Mononuclear cell (primary cell): ENCODE measurements around the gene SRSF1. TPM values are rescaled to one million over a fixed set of nuclear protein-coding genes. Genes with fewer than 3 reads are reported as not detected.
"Not testable (repeated sequence)": the region's sequence is repeated elsewhere in the genome, so short reads cannot be mapped to it uniquely, and the experiment has no call there.

Experiments used
- H3K27me3 ChIP-seq: 2 replicates; pipeline ENCODE4 v1.6.0; 2011; ENCODE audit warnings: low read length, control low read depth; ENCODE audit not compliant: insufficient read depth
- H3K4me1 ChIP-seq: 2 replicates; pipeline ENCODE4 v1.5.1; 2011; ENCODE audit warnings: mild to moderate bottlenecking, low read length, control low read depth; ENCODE audit not compliant: insufficient read depth
- H3K4me3 ChIP-seq: 2 replicates; pipeline ENCODE4 v1.5.1; 2011; ENCODE audit warnings: mild to moderate bottlenecking, low read length, moderate library complexity
- H3K9me3 ChIP-seq: 2 replicates; pipeline ENCODE4 v1.5.1; 2011; ENCODE audit warnings: low read depth, mild to moderate bottlenecking, control low read depth, low read length
- total RNA-seq: library from RNA; depleted of rRNA; stranded (reverse); fragments of >200 nt; gene quantifications from one replicate; pipeline ENCODE4 v1.2.3, GENCODE V29; 2012

Gene SRSF1
- total RNA-seq, 1 donor: 127 TPM

DNA sequence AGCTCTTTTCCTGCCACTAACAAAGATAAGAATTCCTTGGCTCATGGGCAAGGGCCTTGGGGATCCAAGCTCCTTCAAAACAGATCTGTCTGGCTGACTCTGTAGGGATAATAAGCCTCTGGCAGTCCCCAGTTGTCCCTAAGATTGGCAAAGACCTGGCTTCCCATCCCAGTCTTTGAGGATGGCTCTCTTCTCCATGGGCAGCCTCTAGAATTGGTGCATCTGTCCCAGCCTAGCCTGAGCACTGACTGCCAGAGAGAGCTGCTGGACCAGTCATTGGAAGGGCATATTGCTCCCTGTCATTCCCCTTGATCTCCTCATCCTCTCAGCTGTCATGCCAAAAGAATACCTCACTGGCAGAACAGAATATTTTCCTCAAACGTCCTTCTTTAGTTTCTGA is 38.6 kb downstream of the SRSF1 start:
- Histone ChIP-seq H3K4me3 (no peak overlapping the region), H3K4me1 (no peaks in the 10 kb centered on the region), H3K27me3 (no peaks in the 10 kb centered on the region), H3K9me3 (no peaks in the 10 kb centered on the region)

DNA sequence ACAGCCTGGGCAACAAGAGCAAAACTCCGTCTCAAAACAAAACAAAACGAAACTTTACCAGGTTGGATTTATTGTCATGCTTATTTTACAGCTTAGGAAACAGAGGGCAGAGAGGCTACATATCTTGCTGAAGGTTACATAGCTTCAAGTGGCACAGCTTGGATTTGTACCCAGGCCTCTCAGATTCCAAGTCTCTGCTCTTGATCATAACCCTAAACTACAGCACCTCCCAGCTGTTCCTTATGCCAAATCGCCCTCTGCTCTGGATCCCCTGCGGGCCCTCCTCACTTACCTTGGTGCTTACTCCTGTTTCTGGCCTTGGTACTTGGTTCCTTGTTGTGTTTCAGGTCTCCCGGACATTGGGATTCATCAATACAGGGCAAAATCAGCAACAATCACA is 40.2 kb downstream of the SRSF1 start:
- no peaks in the 10 kb centered on the region for H3K9me3 ChIP-seq

DNA sequence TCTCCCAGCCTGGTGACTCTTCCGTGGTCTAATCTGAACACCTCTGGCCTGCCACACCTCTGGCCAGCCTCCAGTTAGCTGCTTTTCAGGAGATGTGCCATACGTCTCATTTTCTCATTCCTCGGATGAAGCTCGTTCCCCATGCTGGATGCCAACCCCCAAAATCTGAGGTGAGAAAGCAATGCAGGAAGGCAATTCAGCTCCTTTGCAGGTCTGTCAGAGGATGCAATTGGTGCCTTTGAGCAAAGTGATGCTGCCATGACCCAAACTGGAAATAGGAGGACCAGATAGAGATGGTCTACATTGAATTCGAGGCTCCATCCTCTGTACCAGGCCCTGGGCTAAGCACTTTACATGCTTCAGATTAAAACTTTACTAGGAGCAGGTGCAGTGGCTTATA is 40.8 kb downstream of the SRSF1 start:
- no peaks in the 10 kb centered on the region for H3K9me3 ChIP-seq
- H3K27me3 ChIP-seq: no peaks in the 10 kb centered on the region
- no peak overlapping the region for H3K4me3 ChIP-seq
- H3K4me1 ChIP-seq: no peaks in the 10 kb centered on the region

More for the DNA sequence above, 40.2 kb downstream of the SRSF1 start:
- H3K4me3 ChIP-seq: no peak overlapping the region
- H3K27me3 ChIP-seq: no peaks in the 10 kb centered on the region
- H3K4me1 ChIP-seq: no peaks in the 10 kb centered on the region

DNA sequence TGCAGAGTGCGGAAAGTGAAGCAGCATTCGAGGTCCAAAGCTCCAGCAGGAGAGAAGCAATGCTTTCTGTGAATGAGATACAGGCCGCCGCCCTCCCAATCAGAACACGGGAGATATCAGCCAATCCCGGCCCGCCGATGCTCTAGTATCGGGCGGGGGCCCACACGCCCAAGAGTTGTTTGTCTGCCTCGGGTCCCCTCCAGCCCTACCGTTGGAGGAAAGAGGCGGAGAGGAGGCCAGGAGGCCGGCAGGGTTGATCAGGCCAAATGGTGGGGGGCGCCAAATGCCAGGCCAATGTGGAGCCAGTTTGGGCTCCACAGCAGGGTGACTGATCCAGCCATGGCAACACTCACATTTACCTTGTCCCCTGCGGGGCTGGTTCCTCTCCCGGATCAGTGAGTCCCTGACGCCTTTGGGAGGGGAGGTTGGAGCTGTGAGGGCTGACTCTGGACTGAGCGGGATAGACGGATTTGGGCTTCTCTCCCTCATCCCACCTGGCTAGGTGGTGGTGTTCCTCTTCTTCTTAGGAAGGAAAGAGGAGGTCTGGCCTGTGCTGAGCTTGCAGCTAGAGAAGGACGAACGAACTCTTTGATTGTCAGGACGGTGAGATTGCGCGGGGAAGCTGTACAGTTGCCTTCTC is 41.4 kb downstream of the SRSF1 start:
- Histone ChIP-seq H3K4me3 (no peak overlapping the region), H3K4me1 (no peaks in the 10 kb centered on the region), H3K27me3 (no peaks in the 10 kb centered on the region), H3K9me3 (no peaks in the 10 kb centered on the region)

DNA sequence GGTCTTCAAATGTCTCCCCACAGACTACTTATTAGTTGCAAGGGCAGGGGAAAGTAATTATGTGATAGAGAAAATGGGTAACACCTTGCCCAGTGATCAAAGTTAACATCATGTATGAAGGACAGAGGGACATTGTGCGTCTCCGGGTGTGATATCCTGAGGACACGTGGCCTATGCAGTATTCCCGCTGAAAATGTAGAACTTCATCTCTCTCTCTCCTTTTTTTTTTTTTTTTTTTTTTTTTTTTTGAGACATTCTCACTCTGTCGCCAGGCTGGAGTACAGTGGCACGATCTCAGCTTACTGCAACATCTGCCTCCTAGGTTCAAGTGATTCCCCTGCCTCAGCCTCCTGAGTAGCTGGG is 43.9 kb downstream of the SRSF1 start:
- Histone ChIP-seq H3K9me3 (no peaks in the 10 kb centered on the region), H3K4me1 (no peaks in the 10 kb centered on the region), H3K4me3 (no peak overlapping the region), H3K27me3 (no peaks in the 10 kb centered on the region)

DNA sequence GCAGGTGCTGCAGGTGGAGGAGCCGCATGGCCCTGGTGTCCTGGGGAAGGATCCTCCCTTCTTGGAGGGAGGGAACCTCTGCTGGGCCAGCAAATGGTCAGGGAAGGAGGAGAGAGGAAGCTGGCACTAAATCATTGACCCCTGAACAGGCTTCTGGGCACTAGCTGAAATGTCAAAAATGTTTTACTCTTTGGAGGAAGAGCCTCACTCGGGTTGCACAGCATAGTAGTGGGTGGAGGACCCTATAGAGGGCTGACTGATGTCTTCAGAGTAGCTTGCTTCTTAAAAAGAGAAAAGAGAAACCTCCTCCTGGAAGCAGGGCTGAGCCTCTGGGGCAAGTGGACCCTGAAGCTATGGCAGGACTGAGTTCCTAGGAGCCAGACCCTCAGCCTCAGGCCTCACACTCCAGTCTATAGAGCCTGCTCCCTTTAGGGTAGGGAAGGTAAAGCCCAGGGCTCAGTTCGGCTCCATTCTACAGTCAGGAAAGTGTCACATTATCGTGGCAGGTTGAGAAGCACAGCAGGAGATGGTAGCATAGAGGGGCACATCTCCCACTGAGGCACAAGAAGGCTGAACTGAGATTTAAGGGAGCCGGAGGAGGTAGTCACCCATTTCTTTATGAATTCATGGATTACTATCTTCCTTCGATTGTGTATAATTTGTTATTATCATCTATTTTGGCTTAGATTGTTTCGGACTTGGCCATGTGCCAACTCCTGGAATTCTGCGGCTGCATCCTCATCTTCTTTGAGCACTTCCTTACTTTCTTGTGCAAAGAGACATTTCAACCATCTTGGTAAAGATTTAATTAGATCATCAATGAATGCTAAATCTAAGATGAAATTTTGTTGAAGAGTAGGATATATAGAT is 44.5 kb downstream of the SRSF1 start:
- Histone ChIP-seq H3K4me1 (no peaks in the 10 kb centered on the region), H3K9me3 (no peaks in the 10 kb centered on the region), H3K4me3 (no peak overlapping the region), H3K27me3 (peaks cover 4% of the 10 kb centered on the region)

DNA sequence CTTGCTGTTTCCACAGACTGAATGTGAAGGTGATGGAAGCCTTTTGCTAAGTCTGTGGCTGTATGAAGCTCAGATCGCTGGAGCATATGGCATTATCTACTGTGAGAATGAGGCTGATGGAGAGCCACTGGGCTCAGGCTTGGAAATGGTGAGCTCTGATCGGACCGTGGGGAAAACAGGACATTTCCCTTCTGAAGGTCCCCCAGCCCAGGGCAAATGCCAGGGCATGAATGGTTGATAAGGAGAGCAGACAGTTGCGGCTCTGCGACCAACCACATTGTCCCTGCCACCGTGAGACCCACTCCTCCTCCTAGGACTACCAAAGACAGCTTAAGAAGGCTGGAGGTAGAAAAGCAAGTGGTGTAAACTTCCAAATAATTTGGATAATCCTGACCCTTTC is 47.1 kb downstream of the SRSF1 start:
- no peak overlapping the region for H3K4me3 ChIP-seq
- peaks cover 14% of the 10 kb centered on the region for H3K4me1 ChIP-seq
- peaks cover 24% of the 10 kb centered on the region for H3K27me3 ChIP-seq
- H3K9me3 ChIP-seq: no peaks in the 10 kb centered on the region

DNA sequence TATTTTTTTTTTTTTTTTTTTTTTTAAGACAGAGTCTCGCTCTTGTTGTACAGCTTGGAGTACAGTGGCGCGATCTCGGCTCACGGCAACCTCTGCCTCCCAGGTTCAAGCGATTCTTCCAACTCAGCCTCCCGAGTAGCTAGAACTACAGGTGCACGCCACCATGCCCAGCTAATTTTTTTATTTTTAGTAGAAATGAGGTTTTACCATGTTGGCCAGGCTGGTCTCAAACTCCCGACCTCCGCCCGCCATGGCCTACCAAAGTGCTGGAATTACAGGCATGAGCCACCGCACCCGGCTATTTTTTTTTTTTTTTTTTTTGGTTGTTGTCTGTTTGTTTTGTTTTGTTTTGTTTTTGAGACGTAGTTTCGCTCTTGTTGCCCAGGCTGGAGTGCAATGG is 48.7 kb downstream of the SRSF1 start:
- H3K4me3 ChIP-seq, H3K9me3 ChIP-seq: not testable (repeated sequence)
- H3K4me1 ChIP-seq: peaks cover 23% of the 10 kb centered on the region
- peaks cover 26% of the 10 kb centered on the region for H3K27me3 ChIP-seq

DNA sequence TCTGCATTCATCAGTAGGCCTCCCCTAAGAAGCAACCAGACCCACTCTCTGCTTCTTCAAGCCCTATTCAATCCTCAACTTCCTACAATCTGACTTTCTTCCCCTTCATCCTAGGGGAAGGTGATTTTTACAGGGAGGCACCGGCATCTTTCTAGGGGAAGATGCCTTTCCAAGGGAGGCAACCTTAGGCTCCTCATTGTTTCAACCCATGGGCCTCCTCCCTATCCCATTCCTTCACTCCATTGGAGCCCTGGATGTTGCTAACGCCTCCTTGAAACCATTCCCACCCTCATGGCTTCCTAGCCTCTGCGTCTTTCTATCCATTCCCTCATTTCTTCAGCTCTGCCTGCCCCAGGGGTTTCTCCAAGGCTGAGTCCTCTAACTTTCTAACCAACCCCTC is 49.2 kb downstream of the SRSF1 start:
- peaks cover 25% of the 10 kb centered on the region for H3K4me1 ChIP-seq
- H3K9me3 ChIP-seq: no peaks in the 10 kb centered on the region
- H3K27me3 ChIP-seq: peaks cover 27% of the 10 kb centered on the region
- no peak overlapping the region for H3K4me3 ChIP-seq

DNA sequence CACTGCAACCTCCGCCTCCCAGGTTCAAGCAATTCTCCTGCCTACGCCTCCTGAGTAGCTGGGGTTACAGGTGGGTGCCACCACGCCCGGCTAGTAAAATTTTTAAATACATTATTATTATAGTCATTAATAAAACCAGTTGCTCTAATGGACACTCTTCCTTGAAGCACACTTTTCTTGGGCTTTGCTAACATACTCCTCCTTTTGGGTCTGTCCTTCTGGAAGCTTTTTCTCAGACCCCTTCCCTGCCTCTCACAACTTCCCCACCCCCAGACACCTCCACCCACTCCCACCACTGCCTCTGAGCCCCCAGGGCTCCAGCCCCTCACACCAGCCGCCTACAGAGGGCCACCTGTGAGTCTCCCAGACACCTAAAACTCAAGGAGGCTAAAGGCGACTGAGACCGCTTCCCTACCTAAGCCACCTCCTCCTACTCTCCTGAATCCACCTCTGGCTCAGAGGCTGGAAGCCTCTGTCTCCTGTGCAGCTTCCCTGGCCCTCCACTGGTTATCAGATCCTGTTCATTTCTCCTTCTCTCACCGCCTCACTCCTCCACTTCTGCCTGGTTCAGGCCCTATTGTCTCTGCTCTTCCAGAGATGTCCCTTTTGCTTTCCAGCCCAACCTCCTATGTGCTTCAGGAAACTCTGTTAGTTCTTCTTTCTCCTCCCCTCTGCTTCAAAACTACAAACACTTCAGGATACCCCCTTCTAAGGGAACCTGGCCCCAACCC is 49.8 kb downstream of the SRSF1 start:
- no peak overlapping the region for H3K4me3 ChIP-seq
- H3K27me3 ChIP-seq: peaks cover 27% of the 10 kb centered on the region
- H3K9me3 ChIP-seq: no peaks in the 10 kb centered on the region
- peaks cover 25% of the 10 kb centered on the region for H3K4me1 ChIP-seq

DNA sequence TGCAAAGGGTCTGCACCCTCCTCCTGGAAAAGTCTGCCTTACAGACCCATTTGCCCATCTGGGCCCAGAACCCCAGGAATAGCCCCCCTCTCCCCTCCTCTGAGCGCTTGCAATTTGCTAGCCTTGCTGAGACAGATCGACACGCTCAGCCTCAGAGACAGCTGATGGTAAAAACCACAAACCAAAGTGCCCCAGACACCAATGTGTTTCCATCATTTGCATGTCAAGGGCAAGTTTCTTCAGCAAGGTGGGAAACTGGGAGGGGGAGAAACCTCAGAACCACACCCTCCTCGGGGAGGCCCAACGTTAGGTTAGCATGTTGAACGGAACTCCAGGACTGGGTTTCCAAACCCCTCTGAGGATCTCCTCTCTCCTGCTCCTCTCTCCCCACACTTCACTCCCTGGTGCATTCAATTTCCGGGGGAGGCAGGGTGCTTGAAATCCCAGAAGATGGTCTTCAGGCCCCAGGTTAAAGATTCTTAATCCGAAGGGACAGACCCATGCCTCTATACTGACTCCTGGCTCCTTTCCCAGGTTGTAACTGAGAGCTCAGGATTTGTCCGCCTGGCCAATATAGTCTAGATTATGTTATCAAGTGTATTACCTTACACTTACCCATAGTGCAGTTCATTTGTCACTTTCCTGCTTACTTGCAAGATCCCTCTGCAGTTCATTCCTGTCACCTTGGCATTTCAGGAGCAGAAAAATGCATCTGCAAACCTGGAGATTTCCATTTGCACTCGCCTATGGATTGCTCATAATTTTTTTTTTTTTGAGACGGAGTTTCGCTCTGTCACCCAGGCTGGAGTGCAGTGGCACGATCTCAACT is 50.5 kb downstream of the SRSF1 start:
- no peak overlapping the region for H3K4me3 ChIP-seq
- H3K27me3 ChIP-seq: peaks cover 27% of the 10 kb centered on the region
- H3K9me3 ChIP-seq: no peaks in the 10 kb centered on the region
- peaks cover 30% of the 10 kb centered on the region for H3K4me1 ChIP-seq

DNA sequence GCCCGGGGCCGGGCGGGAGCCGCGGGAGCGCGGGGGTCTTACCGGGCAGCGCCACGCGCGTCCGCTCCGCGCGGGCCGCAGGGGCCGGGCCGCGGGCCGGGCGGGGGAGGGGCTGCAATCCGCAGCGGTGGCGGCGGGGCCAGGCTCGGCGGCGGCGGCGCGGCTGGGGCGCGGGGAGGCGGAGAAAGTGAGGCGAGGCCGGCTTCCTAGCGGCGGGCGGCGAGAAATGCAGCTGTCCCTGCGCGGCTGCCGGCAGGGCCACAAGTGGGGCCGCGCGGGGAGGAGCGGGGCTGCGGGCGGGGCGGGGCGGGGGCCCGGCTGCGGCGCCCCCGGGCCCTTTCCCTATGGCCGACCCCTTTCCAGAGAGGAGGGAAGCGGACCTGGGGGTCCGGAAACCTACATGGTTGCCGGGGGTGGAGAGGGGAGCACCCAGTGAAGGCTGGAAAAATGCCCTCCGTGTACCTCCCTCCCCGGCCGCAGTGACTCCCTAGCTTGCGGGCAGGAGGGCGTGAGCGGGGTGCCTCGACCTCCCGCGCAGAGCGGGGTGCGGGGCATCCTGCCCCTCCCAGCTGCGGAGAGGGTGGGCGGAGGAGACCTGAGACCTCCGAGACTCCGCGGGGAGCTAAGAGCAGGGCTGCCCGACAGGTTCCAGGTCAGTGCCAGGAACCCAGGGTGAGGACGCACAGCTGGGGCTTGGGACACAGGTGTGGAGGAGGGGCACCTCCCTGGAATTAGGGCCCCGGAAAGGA is 51.7 kb downstream of the SRSF1 start, which contains the start of gene CUEDC1:
TSS of gene CUEDC1 (minus strand) at position 230 of the 749 bp plus-strand sequence. CDS start 69,848 bp downstream, outside the sequence.
- Histone ChIP-seq H3K4me1 (peaks cover 40% of the 10 kb centered on the region), H3K4me3 (peak within 1 kb of the TSS; percentile 35), H3K9me3 (no peaks in the 10 kb centered on the region), H3K27me3 (peaks cover 27% of the 10 kb centered on the region)

DNA sequence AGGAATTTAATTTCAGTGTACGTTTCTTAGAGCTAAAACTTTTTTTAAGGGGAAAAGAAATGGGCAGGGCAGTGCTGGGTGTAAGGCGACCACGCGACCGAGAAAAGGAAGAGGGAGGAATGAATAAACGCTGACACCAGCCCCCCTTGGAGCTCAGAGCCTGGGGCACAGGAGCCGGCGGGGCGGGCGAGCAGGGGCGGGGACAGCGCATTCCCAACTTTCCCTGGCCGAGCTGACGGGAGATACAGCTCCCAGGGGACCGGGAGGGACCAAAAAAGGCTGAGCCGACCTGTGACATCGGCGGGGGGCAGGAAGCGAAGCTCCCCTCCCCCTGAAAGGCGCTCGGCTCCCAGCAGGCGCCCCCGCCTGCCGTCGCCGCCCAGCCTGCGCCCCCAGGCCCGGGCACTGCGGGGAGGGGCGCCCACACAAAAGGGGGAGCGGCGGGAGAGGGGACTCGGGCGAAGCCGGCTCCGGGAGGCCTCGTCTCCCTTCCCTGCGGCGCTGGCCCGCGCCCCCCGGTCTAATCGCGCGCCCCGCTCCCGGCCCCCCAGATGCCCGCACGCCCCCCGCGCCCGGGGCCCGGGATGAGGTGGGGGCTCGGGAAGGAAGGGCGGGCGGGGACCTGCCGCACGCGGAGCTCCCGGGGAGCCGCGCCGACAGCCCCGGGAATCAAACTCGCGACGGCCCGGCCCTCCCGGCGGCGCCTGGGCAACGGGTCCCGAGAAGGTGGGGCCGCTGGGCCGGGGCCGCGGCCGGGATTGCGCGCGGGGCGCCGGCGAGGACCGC is 52.5 kb downstream of the SRSF1 start:
- Histone ChIP-seq H3K9me3 (no peaks in the 10 kb centered on the region), H3K27me3 (peaks cover 27% of the 10 kb centered on the region), H3K4me3 (peak overlapping the region; percentile 30), H3K4me1 (peaks cover 48% of the 10 kb centered on the region)
